Liver (tissue), 9 donors: Measurements from ENCODE around the gene PGAM2. TPM values are rescaled to one million over a fixed set of nuclear protein-coding genes. Genes with fewer than 3 reads are reported as not detected.

Experiments used
- DNase-seq: peaks from one replicate; pipeline ENCODE4 v3.0.0-alpha.2; 2017; ENCODE audit warnings: low spot score
- H3K27ac ChIP-seq, 2 donors: one replicate each; pipeline ENCODE4 v1.7.0; 2013; ENCODE audit warnings: inconsistent platforms in 2 of 2, low read length in 2 of 2, control low read depth in 1 of 2, low read depth in 1 of 2, mild to moderate bottlenecking in 1 of 2
- H3K27me3 ChIP-seq, 4 donors: one replicate each; pipeline versions ENCODE4 v1.6.1 to v1.7.0; 2013; ENCODE audit warnings: low read length in 3 of 4, inconsistent platforms in 1 of 4, mild to moderate bottlenecking in 1 of 4, moderate library complexity in 1 of 4; ENCODE audit not compliant: control insufficient read depth in 4 of 4, insufficient read depth in 4 of 4
- H3K36me3 ChIP-seq, 4 donors: one replicate each; pipeline versions ENCODE4 v1.6.1 to v1.7.0; 2013; ENCODE audit warnings: low read length in 3 of 4, mild to moderate bottlenecking in 3 of 4, low read depth in 1 of 4, moderate library complexity in 1 of 4; ENCODE audit not compliant: control insufficient read depth in 4 of 4, insufficient read depth in 3 of 4
- H3K4me1 ChIP-seq, 4 donors: one replicate each; pipeline versions ENCODE4 v1.6.1 to v1.7.0; 2013; ENCODE audit warnings: low read length in 3 of 4, mild to moderate bottlenecking in 3 of 4, moderate library complexity in 1 of 4; ENCODE audit not compliant: control insufficient read depth in 4 of 4, insufficient read depth in 4 of 4
- H3K4me3 ChIP-seq, 3 donors: one replicate each; pipeline versions ENCODE4 v1.6.1 to v1.7.0; 2013; ENCODE audit warnings: low read length in 3 of 3, control low read depth in 1 of 3, low read depth in 1 of 3, mild to moderate bottlenecking in 1 of 3
- H3K9ac ChIP-seq, 2 donors: one replicate each; pipeline ENCODE4 v1.7.0; 2013; ENCODE audit warnings: low read length in 2 of 2, mild to moderate bottlenecking in 2 of 2, moderate library complexity in 2 of 2, control low read depth in 1 of 2, low read depth in 1 of 2
- H3K9me3 ChIP-seq, 4 donors: one replicate each; pipeline versions ENCODE4 v1.6.1 to v1.7.0; 2013; ENCODE audit warnings: low read length in 3 of 4; ENCODE audit not compliant: control insufficient read depth in 4 of 4
- ATF3 ChIP-seq: IDR thresholded peaks from 2 replicates; pipeline ENCODE4 v1.6.1; 2016; ENCODE audit warnings: antibody characterized with exemption
- CTCF ChIP-seq: fragments of 150-350 bp; IDR thresholded peaks from 2 replicates; pipeline ENCODE4 v1.5.1; 2017; ENCODE audit warnings: improper control_type of control experiment, low read depth, low read length; ENCODE audit not compliant: missing input control
- EGR1 ChIP-seq, 2 donors: IDR thresholded peaks; 2 replicates each; pipeline ENCODE4 v1.6.1; 2016 to 2018; ENCODE audit warnings: antibody characterized with exemption in 2 of 2, low read depth in 2 of 2
- FOXA1 ChIP-seq: IDR thresholded peaks from 2 replicates; pipeline ENCODE4 v1.6.1; 2016; ENCODE audit warnings: antibody characterized with exemption
- FOXA2 ChIP-seq: IDR thresholded peaks from 2 replicates; pipeline ENCODE4 v1.6.1; 2016; ENCODE audit warnings: antibody characterized with exemption
- HNF4A ChIP-seq, 2 donors: conservative IDR thresholded peaks; 2 replicates each; pipeline ENCODE4 v1.6.1; 2016; ENCODE audit warnings: antibody characterized with exemption in 2 of 2, mild to moderate bottlenecking in 2 of 2
- JUND ChIP-seq, 2 donors: IDR thresholded peaks; 2 replicates each; pipeline ENCODE4 v1.6.1; 2016; ENCODE audit warnings: antibody characterized with exemption in 2 of 2
- MAX ChIP-seq: IDR thresholded peaks from 2 replicates; pipeline ENCODE4 v1.6.1; 2016; ENCODE audit warnings: antibody characterized with exemption
- NR2F2 ChIP-seq: IDR thresholded peaks from 2 replicates; pipeline ENCODE4 v1.6.1; 2016; ENCODE audit warnings: antibody characterized with exemption
- RAD21 ChIP-seq, 2 donors: IDR thresholded peaks; 2 replicates each; pipeline ENCODE4 v1.6.1; 2016; ENCODE audit warnings: antibody characterized with exemption in 2 of 2, mild to moderate bottlenecking in 2 of 2
- REST ChIP-seq: IDR thresholded peaks from 2 replicates; pipeline ENCODE4 v1.6.1; 2016; ENCODE audit warnings: antibody characterized with exemption, mild to moderate bottlenecking
- RXRA ChIP-seq, 2 donors: IDR thresholded peaks; 2 replicates each; pipeline ENCODE4 v1.6.1; 2017 to 2018; ENCODE audit warnings: antibody characterized with exemption in 2 of 2, mild to moderate bottlenecking in 1 of 2
- SP1 ChIP-seq: IDR thresholded peaks from 2 replicates; pipeline ENCODE4 v1.6.1; 2018; ENCODE audit warnings: antibody characterized with exemption, mild to moderate bottlenecking
- YY1 ChIP-seq: IDR thresholded peaks from 2 replicates; pipeline ENCODE4 v1.6.1; 2016; ENCODE audit warnings: antibody characterized with exemption, mild to moderate bottlenecking
- ZBTB33 ChIP-seq: IDR thresholded peaks from 2 replicates; pipeline ENCODE4 v1.6.1; 2016; ENCODE audit warnings: antibody characterized with exemption
- WGBS: extraction: QIAGEN DNeasy Blood & Tissue Kit; methylation state at CpG from one replicate; pipeline ENCODE4 v1.1.7; 2013; 5-methylcytosine and 5-hydroxymethylcytosine counted together
- polyA plus RNA-seq, 2 donors: library from polyadenylated mRNA; stranded (reverse) in 1 of 2; unstranded in 1 of 2; fragments of 200-250 nt in 1 of 2; fragments of >200 nt in 1 of 2; fragmentation: Nextera tagmentation in 1 of 2; extraction: Ambion mirVana in 1 of 2; gene quantifications; one replicate each; pipeline versions ENCODE4 v1.2.1 to v1.2.3, GENCODE V29; 2013 to 2015
- total RNA-seq, 2 donors: library from RNA; depleted of rRNA; stranded (reverse); fragments of >200 nt; gene quantifications; one replicate each; pipeline ENCODE4 v1.2.3, GENCODE V29; 2014
- donor health status: healthy.
- donor health status: healthy.
- donor health status: healthy.
- donor health status: healthy.
- donor health status: healthy.

The PGAM2 gene
- total and polyA plus RNA-seq, 4 donors, result 0.13 to 2.3 (median 0.49) TPM

GRCh38 chr7:44079331-44080021 lies 14.1 kb upstream of the PGAM2 start:
- DNase-seq, result no peak

More at GRCh38 chr7:44079331-44080021, 14.1 kb upstream of the PGAM2 start:
- H3K4me3 ChIP-seq, result no peak overlapping the region
- peaks cover 13 to 56% (median 33%) of the 10 kb centered on the region in 4 donors for H3K4me1 ChIP-seq
- TF ChIP-seq NR2F2 (no peak), FOXA1 (no peak), RAD21 (IDR thresholded peaks at IDR 0.05) (no peak), SP1 (no peak), JUND (IDR thresholded peaks at IDR 0.05) (no peak), ATF3 (no peak), YY1 (no peak), FOXA2 (no peak), HNF4A (conservative IDR thresholded peaks at IDR 0.05) (no peak), REST (no peak), EGR1 (IDR thresholded peaks at IDR 0.05; ENCODE audit: low read depth in 2 of 2) (no peak), RXRA (IDR thresholded peaks at IDR 0.05) (no peak), ZBTB33 (no peak), MAX (no peak), CTCF (no peak)
- H3K27me3 ChIP-seq, result no peaks in the 10 kb centered on the region
- WGBS, result 89% methylated on average over 11 of the region's 11 CpGs
- H3K9ac ChIP-seq, result no peak overlapping the region
- peaks cover 5 to 37% (median 15%) of the 10 kb centered on the region in 4 donors for H3K36me3 ChIP-seq
- H3K9me3 ChIP-seq, result no peaks in the 10 kb centered on the region
- H3K27ac ChIP-seq, result no peak overlapping the region
